ENCODE data around the gene PNMA8B.
"Not testable (repeated sequence)": the region's sequence is repeated elsewhere in the genome, so short reads cannot be mapped to it uniquely, and the experiment has no call there.

The PNMA8B gene

DNA sequence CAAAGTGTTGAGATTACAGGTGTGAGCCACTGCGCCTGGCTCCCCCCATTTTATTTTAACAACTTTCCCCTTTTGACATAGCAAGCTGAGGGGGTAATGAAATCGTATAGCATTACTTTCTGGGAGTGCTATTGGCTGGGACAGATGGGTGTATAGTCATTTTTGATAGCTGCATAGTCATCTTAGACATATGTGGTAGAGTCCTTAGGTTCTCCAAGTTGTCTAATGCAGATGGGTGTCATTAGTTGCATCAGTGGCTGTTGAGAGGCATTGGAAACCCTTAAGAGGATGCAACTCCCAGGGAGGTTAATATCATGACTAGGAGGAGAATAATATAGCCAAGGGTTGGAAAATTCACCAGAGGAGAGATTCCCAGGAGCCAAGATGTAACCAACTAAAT lies 28.6 kb upstream of the PNMA8B start:
- Histone ChIP-seq H3K36me3 (no peaks in the 10 kb centered on the region), H3K9me3 (no peaks in the 10 kb centered on the region), H3K4me1 (ENCODE audit: control insufficient read depth in 1 of 2, insufficient read depth in 1 of 2, low read depth in 1 of 2, low read length in 1 of 2) (no peaks in the 10 kb centered on the region), H3K27ac (no peak overlapping the region), H3K4me3 (ENCODE audit: low read depth in 1 of 2, low read length in 1 of 2) (no peak overlapping the region), H3K27me3 (no peaks in the 10 kb centered on the region)
- TF ChIP-seq, protein P1, sequence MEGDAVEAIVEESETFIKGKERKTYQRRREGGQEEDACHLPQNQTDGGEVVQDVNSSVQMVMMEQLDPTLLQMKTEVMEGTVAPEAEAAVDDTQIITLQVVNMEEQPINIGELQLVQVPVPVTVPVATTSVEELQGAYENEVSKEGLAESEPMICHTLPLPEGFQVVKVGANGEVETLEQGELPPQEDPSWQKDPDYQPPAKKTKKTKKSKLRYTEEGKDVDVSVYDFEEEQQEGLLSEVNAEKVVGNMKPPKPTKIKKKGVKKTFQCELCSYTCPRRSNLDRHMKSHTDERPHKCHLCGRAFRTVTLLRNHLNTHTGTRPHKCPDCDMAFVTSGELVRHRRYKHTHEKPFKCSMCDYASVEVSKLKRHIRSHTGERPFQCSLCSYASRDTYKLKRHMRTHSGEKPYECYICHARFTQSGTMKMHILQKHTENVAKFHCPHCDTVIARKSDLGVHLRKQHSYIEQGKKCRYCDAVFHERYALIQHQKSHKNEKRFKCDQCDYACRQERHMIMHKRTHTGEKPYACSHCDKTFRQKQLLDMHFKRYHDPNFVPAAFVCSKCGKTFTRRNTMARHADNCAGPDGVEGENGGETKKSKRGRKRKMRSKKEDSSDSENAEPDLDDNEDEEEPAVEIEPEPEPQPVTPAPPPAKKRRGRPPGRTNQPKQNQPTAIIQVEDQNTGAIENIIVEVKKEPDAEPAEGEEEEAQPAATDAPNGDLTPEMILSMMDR (IDR thresholded peaks at IDR 0.05): no peak

DNA sequence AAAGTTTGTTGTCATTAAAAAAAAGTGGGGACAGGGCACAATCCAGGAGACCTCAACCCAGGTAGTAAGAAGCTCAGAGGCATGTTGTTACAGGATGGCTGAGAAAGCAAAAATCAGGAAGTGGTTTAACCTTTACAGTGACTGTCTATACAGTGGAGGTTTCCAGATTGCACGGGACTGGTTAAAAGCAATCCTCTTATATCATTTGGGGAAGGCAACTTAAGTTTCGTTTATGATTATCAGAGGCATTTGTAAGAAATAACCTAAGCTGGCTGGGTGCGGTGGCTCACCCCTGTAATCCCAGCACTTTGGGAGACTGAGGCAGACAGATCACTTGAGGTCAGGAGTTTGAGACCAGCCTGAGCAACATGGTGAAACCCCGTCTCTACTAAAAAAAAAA lies 27.3 kb upstream of the PNMA8B start:
- H3K36me3 ChIP-seq; H3K27me3 ChIP-seq; H3K9me3 ChIP-seq; H3K27ac ChIP-seq; H3K4me1 ChIP-seq (ENCODE audit: control insufficient read depth in 1 of 2, insufficient read depth in 1 of 2, low read depth in 1 of 2, low read length in 1 of 2); H3K4me3 ChIP-seq (ENCODE audit: low read depth in 1 of 2, low read length in 1 of 2): not testable (repeated sequence)

DNA sequence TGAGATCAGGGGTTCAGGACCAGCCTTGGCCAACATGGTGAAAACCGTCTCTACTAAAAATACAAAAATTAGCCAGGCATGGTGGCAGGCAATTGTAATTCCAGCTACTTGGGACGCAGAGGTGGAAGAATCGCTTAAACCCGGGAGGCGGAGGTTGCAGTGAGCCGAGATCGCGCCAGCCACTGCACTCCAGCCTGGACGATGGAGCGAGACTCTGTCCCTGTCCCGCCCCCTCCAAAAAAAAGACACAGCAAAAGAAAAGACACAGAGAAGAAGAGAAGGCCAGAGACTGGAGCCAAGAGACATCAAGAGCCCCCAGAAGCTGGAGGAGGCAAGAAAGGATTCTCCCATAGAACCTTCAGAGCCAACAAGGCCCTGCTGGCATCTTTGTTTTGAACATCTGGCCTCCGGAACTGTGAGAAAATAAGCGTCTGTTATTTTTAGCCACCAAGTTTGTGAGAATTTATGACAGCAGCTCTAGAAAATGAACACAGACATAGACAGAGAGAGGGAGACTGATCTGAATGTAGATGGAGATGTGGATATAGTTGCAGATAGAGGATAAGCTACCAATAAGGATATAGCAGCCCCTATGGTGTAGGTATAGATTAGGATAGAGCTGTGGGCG lies 25.7 kb upstream of the PNMA8B start:
- Histone ChIP-seq H3K9me3 (no peaks in the 10 kb centered on the region), H3K36me3 (no peaks in the 10 kb centered on the region), H3K27ac (no peak overlapping the region), H3K27me3 (no peaks in the 10 kb centered on the region), H3K4me1 (ENCODE audit: control insufficient read depth in 1 of 2, insufficient read depth in 1 of 2, low read depth in 1 of 2, low read length in 1 of 2) (no peaks in the 10 kb centered on the region), H3K4me3 (ENCODE audit: low read depth in 1 of 2, low read length in 1 of 2) (no peak overlapping the region)
- TF ChIP-seq, protein P1 (IDR thresholded peaks at IDR 0.05): no peak

DNA sequence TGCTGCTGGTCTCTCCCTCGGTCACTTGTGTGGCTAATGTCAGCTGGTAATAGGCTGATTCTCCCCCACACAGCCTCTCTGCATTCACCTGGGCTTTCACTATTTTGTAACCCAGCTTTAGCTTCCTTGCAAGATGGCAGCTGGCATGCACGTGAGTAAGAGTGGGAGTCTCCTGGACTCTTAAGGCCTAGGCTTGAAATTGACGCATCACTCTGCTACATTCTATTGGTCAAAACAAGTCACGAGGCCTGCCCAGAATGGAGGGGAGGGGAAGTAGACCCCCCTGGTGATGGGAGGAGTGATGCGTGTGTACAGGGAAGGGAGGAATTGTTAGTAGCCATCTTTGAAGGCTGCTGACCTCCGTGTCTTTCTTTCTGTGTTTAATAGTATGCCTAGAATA lies 24.9 kb upstream of the PNMA8B start:
- Histone ChIP-seq H3K9me3 (no peaks in the 10 kb centered on the region), H3K4me1 (ENCODE audit: control insufficient read depth in 1 of 2, insufficient read depth in 1 of 2, low read depth in 1 of 2, low read length in 1 of 2) (no peaks in the 10 kb centered on the region), H3K4me3 (ENCODE audit: low read depth in 1 of 2, low read length in 1 of 2) (no peak overlapping the region), H3K36me3 (no peaks in the 10 kb centered on the region), H3K27ac (no peak overlapping the region), H3K27me3 (peaks cover 4% of the 10 kb centered on the region)
- TF ChIP-seq, protein P1 (IDR thresholded peaks at IDR 0.05): no peak

DNA sequence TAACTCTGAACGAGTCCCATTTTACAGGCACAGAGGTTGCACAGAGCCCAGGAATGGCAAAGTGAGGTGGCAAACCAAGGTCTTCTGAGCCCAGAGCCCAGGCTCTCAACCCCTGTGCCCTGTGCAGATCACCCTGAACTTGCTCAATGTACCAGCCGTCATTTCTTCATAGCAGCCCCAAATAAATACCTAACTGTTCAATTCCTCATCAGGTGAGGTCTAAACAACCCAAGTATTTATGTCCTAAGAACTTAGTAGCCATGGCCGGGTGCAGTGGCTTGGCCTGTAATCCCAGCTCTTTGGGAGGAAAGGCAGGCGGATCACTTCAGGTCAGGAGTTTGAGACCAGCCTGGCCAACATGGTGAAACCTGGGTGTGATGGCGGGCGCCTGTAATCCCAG lies 21.8 kb upstream of the PNMA8B start:
- H3K9me3 ChIP-seq: no peaks in the 10 kb centered on the region
- peaks cover 32% of the 10 kb centered on the region for H3K27me3 ChIP-seq
- no peaks in the 10 kb centered on the region for H3K4me1 ChIP-seq (ENCODE audit: control insufficient read depth in 1 of 2, insufficient read depth in 1 of 2, low read depth in 1 of 2, low read length in 1 of 2)
- H3K4me3 ChIP-seq (ENCODE audit: low read depth in 1 of 2, low read length in 1 of 2): no peak overlapping the region
- TF ChIP-seq, protein P1 (IDR thresholded peaks at IDR 0.05): no peak
- H3K36me3 ChIP-seq: no peaks in the 10 kb centered on the region
- no peak overlapping the region for H3K27ac ChIP-seq

DNA sequence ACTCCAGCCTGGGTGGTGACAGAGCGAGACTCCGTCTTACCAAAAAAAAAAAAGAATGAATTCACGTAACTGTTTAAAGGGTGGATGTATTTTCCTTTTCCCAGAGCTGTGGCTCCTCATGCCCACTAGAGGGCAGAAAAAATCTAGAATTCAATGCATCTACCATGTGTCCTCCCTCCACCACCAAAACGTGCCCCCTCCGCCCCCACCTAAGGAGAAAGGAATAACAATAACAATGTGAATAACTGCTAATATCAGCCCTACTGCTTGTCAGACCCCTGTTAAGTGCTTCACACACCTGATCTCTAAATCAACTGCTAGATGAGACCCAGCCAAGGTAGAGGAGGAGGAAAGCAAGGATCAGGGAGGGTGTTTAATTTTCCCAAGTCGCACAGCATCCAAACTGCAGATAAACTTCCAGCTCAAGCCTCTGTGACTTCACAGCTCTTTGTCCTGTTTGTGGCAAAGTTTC lies 20.2 kb upstream of the PNMA8B start:
- TF ChIP-seq, protein P1 (IDR thresholded peaks at IDR 0.05): no peak
- no peaks in the 10 kb centered on the region for H3K36me3 ChIP-seq
- H3K4me1 ChIP-seq (ENCODE audit: control insufficient read depth in 1 of 2, insufficient read depth in 1 of 2, low read depth in 1 of 2, low read length in 1 of 2): no peaks in the 10 kb centered on the region
- H3K4me3 ChIP-seq (ENCODE audit: low read depth in 1 of 2, low read length in 1 of 2): no peak overlapping the region
- H3K9me3 ChIP-seq: no peaks in the 10 kb centered on the region
- H3K27me3 ChIP-seq: peaks cover 32% of the 10 kb centered on the region
- no peak overlapping the region for H3K27ac ChIP-seq

All from neutrophil (primary cell).